ENCODE data around the gene NAP1L4. TPM values are rescaled to one million over a fixed set of nuclear protein-coding genes. Genes with fewer than 3 reads are reported as not detected.
A peak's percentile ranks its signal among the peaks of the same experiment; 100 is the strongest.
"Not testable (repeated sequence)": the region's sequence is repeated elsewhere in the genome, so short reads cannot be mapped to it uniquely, and the experiment has no call there.

The NAP1L4 gene
- total RNA-seq, 1 experiment from 2014 or later = 98.0 TPM

DNA sequence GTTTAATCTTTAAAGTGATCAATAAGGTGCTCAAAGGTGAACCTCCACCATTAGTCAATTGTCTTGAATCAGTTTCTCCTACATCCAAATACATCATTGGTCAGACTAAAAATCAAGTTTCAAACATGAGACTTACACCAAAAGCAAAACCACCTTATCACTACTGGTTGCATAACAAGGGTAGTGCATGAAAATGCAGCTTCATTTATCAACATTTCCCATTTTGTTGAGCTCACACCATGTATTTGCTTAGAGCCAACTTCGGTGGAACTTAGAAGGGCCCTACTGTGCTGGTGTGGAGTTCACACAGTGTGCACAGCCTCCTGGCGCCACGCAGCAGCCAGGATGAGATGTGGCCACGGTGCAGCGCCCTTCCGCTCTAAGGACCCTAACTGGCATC is 39.8 kb downstream of the NAP1L4 start:
- DNase-seq = no peak
- Histone ChIP-seq H3K4me3 (no peak overlapping the region), H3K36me3 (peaks cover 52% of the 10 kb centered on the region), H3K27me3 (no peaks in the 10 kb centered on the region), H3K9me3 (no peaks in the 10 kb centered on the region)

DNA sequence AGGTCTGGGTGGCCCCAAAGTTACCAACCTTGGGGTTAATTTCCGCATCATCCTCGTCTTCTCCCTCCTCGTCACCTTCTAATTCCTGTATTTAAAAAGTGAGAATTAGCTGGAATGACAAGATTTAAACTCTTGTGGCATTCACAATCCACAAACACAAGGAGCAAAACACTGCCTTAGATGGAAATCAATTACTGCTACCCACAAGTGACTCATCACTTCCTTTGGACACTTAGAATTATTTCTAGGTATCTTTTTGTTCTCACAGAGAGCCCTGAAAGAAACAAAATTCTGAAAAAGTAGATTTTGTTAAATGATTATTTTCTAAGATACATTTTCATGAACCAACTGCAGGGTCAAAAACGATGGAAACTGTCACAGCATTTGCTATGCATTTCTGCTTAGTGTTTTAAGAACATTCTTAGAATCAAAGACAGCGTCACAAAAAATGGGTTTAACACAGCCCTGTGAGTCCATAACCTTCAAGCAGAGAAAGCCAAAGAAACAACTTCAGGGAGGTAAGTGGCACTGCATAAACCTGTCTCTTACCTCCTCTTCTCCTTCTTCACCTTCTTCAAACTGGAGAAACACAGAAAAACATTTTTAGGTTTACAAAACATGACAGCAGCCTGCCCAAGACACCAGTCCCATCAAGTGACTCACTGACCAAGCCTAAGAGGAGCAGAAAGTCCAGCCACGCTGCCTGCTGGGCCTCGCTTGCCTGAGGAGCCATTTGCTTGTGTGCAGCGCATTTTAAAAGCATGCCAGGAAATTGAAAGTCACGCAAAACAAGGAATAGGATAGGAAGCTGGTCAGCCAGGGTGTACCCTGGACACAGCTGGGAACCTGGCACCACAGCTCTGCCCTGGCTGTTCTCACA is 40.7 kb downstream of the NAP1L4 start:
- Histone ChIP-seq H3K4me3 (no peak overlapping the region), H3K9me3 (no peaks in the 10 kb centered on the region), H3K36me3 (peaks cover 47% of the 10 kb centered on the region), H3K27me3 (no peaks in the 10 kb centered on the region)
- peak; percentile 76 for DNase-seq

DNA sequence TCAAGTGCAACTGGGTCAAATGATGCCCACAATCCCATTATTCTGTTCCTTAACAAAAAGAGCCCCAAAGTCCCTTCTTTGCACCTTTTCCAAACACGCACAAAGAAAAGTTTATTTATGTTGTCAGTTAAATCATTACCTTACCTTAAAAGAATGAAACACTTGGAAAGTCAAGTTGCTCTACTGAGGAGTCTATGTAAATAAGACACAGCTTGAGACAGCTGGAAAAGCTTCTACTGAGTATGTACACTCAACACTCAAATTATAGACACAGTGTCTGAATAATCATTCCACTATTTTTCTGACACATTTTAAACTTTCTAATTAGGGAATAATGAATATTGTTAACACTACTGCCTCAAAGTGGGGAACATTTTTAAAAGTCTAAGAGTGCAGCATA is 41.3 kb downstream of the NAP1L4 start:
- no peaks in the 10 kb centered on the region for H3K27me3 ChIP-seq
- DNase-seq = no peak
- no peaks in the 10 kb centered on the region for H3K9me3 ChIP-seq
- peaks cover 45% of the 10 kb centered on the region for H3K36me3 ChIP-seq
- no peak overlapping the region for H3K4me3 ChIP-seq

DNA sequence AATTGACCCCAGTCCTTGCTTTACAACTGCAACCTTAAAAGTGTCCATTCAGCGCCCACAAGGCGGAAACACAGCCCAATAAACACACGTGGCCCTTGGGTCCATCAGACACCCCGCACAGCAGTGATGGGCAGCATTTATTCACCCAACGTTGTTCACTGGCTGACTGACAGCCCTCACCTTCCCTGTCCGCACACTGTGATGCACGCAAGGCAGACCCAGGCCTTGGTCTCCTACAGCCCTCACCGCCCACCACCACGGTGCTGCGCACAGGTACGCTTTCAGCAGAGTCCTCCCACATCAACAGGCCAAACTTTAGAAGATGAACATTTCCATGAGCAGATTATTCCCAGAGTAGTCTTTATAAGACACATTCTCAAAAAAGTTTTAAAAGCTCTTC is 42.2 kb downstream of the NAP1L4 start:
- no peak overlapping the region for H3K4me3 ChIP-seq
- no peak for DNase-seq
- H3K36me3 ChIP-seq = peaks cover 42% of the 10 kb centered on the region
- H3K27me3 ChIP-seq = no peaks in the 10 kb centered on the region
- H3K9me3 ChIP-seq = no peaks in the 10 kb centered on the region

DNA sequence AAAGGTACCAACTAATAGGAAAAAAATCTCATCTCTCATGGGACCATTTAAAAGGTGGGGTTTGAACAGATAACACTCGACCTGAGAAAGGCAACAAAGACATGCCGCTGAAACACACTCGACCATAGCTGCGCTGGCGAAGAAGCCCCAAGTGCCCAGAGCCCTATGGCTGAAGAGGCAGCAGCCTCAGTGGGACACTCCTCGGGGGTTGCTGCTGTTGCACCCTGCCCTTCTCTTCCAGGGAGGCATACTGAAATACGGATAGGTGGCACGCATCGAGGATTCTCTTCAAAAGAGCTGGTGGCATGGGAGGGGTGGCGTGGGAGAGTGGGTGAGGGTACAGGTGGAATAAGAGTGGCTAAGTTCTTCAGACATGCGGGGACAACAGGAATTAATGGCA is 44.4 kb downstream of the NAP1L4 start:
- no peak for DNase-seq
- no peaks in the 10 kb centered on the region for H3K9me3 ChIP-seq
- no peak overlapping the region for H3K4me3 ChIP-seq
- H3K36me3 ChIP-seq = peaks cover 40% of the 10 kb centered on the region
- H3K27me3 ChIP-seq = no peaks in the 10 kb centered on the region

DNA sequence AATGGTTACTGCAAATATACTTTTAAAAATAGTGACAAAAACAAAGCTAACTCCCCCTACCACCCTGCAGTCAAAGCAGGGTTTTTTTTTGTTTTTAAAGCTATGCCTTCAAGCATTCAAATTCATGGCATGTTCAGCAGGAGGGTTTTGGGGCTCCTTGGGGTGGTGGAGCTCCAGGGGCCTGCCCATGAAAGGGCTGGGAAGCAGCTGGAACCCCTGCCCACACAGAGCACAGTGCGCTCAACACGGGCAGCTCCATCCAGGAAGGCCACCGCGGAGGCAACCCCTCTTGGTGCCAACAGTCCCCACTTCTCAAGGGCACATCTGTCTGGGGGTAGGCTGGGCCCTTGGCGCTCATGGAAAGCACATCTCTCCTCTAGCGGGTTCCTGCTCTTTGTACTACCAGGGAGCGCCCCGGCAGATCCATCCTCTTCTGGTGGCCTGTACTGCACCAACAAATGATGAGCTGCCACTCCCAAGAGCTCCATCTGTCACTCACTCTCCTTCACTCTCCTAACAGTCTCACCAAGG is 46.3 kb downstream of the NAP1L4 start:
- Histone ChIP-seq H3K27me3 (no peaks in the 10 kb centered on the region), H3K4me3 (no peak overlapping the region), H3K9me3 (no peaks in the 10 kb centered on the region), H3K36me3 (peaks cover 28% of the 10 kb centered on the region)
- no peak for DNase-seq

DNA sequence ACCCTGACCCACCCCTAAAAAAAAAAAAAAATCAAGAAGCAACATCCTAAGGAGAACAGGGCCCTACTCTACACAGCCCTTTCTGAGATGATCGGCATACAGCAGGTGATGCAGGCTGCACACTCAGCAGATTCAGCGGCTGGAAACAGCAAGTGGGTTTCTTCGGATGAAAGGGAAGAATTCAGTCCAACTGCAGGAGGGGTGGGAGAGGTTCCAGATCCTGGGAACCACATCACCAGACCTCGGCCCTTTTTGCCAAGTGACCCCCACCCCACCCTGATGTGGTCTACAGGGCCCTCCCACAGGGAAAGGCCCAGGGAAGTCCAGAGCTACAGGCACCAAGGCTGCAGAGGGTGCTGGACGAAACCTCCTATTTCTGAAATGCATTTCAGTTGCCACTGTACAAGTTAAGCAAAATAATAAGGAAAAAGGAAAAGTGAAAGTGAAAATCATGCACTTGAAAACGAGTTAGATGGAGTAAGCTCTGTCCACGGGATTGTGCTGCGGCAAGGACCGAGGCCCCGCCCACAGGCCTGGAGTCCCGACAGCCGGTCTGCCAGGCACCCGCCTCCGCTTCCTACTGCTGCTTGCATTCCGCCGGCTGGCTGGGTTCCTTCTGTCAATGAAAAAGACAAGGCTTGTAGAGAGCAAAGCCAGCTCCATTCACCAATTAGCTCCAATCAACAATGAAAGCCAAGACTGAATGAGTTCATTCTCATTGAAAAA is 46.9 kb downstream of the NAP1L4 start:
- DNase-seq = peak; percentile 86
- H3K4me3 ChIP-seq = no peak overlapping the region

DNA sequence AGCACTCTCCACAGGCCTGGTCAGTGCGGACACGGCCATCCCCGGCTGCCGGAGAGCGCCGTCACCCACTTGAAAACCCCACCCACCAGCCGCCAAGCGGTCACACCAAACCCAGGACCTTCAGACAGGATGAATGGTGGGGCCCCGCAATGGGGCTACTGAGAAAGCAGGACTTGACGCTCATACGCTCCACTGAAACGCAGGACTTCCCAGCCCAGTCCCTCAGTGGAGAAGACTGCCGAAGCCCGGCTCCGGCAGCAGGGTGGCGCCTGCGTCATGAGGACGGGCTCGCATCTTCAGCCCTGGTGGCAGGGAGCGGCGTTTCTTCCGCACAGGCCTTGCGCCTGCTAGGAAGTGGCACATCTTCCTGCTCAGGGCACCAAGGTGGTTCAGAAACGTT is 47.6 kb downstream of the NAP1L4 start:
- peaks cover 17% of the 10 kb centered on the region for H3K36me3 ChIP-seq
- H3K9me3 ChIP-seq = no peaks in the 10 kb centered on the region
- no peak for DNase-seq
- no peaks in the 10 kb centered on the region for H3K27me3 ChIP-seq
- H3K4me3 ChIP-seq = no peak overlapping the region

More for the DNA sequence above, 46.9 kb downstream of the NAP1L4 start:
- no peaks in the 10 kb centered on the region for H3K9me3 ChIP-seq
- no peaks in the 10 kb centered on the region for H3K27me3 ChIP-seq
- H3K36me3 ChIP-seq = peaks cover 22% of the 10 kb centered on the region

DNA sequence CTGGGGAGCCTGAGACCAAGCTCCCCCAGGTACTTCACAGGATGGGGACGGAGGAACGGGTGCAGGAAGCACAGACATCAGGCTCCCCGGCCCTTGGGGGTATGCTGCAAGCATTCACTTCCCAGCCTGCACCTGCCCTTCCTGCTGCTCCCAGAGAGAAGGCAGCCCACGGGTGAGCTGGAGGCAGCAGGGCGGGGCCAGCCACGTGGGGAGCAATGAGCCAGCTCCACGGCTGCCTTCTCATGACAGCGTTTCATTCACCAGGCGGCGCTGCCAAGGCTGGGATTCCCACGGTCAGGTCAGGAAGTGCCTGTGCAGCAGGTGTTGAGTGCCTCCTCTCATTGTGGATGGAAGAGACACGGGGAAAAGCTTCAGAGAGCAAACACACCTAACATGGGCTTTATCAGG is 48.4 kb downstream of the NAP1L4 start:
- H3K27me3 ChIP-seq = no peaks in the 10 kb centered on the region
- H3K36me3 ChIP-seq = peaks cover 14% of the 10 kb centered on the region
- H3K4me3 ChIP-seq = no peak overlapping the region
- no peak for DNase-seq
- no peaks in the 10 kb centered on the region for H3K9me3 ChIP-seq

DNA sequence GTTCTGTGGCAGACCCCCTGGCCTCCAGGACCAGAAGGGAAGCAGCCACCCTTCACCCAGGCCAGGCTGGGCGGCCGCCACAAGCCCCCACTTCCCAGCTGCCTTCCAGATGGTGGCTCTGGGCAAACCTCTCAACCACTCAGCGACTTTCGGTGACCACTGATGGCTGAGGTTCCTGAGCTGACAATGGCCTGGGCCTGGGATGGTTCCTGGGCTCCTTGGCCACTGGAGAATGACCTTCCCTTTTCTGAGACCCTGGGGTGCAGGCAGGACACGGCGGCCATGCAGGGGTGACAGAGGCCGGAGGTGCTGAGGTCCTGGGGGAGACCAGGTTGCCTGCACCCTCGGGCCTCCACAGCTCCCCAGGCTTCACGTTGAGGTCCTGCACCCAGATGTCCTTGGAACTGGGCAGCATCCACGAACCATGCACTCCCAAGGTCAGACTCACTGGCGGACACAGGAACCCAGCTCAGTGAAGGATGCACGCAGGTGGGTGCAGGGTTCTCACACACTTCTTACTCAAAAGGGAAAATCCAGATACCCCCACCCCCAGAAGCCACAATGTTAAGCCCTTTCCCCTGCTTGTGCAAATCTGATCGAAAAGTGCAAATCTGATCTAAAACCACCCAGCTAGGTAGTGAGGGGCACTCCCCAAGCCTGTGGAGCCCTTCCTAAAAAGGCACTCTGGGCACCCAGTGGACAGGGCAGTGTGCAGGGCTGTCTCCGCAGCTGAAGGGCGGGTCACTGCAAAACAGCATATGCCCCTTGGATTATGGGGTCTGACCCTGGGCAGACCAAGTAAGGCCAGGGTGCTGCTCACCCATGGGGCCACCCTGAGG is 49.0 kb downstream of the NAP1L4 start:
- H3K36me3 ChIP-seq = peaks cover 10% of the 10 kb centered on the region
- no peak for DNase-seq
- no peaks in the 10 kb centered on the region for H3K9me3 ChIP-seq
- no peak overlapping the region for H3K4me3 ChIP-seq
- no peaks in the 10 kb centered on the region for H3K27me3 ChIP-seq

DNA sequence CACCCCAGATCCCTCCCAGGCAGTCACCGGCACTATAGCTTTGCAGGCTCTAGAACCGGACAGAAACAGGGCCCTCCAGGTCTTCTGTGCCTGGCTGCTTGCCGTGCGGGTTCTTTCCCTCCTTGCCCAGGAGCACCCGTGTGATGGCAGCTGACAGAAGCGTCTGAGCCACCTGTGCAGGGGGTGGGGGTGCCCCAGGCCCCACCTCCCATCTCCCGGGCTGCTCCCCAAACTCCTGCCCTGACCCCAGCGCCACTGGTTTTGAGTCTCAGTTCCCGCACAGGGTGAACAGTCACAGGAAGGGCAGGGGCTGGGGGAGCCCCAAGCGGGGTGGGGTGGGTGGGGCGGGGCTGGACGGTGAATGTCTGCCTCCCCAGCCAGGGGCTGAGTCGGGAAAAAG is 49.7 kb downstream of the NAP1L4 start:
- H3K36me3 ChIP-seq = peaks cover 10% of the 10 kb centered on the region
- no peak for DNase-seq
- H3K27me3 ChIP-seq = no peaks in the 10 kb centered on the region
- no peak overlapping the region for H3K4me3 ChIP-seq
- no peaks in the 10 kb centered on the region for H3K9me3 ChIP-seq

DNA sequence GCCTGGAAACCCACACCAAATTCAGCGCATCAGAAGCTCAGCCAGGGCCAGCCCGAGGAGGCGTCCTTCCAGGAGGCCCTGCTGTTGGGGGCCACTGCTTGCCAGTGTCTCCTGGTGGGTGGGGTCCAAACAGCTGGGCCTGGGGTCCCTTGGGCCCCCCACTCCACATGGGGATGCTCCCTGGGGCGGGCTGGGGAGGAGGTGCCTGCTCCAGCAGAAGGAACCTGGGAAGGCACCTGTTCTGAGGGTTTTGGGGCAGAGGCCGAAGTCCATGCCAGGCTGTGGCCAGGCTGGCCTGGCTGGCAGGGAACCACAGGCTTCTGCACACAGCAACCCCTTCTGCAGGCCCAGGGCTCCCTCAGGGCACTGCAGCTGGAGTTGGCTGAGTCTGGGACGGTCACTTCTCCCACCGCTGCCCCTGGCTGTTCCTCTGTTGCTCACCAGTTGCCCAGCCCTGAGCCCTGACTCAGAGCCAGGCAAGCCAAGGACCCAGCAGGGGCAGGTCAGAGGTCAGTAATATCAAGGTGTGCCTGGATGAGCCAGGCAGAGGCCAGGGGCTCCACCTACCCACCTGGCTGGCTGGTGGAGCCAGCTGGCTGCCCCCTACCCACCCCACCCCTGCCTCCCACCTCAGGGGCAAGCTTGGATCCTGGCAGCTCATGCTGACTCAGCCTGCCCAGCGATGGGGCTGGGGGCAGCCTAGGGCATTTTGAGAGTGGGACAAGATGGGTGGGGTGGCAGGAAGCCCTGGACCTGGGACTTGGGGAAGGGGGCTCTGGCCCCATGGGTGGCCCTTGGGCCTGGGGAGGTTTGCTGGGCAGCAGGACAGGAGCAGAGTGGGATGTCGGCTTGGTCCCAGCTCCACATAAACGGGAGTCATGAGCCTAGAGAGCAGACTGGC is 51.0 kb downstream of the NAP1L4 start:
- H3K27me3 ChIP-seq = no peaks in the 10 kb centered on the region
- DNase-seq = peak; percentile 77
- peaks cover 10% of the 10 kb centered on the region for H3K36me3 ChIP-seq
- H3K9me3 ChIP-seq = no peaks in the 10 kb centered on the region
- no peak overlapping the region for H3K4me3 ChIP-seq

DNA sequence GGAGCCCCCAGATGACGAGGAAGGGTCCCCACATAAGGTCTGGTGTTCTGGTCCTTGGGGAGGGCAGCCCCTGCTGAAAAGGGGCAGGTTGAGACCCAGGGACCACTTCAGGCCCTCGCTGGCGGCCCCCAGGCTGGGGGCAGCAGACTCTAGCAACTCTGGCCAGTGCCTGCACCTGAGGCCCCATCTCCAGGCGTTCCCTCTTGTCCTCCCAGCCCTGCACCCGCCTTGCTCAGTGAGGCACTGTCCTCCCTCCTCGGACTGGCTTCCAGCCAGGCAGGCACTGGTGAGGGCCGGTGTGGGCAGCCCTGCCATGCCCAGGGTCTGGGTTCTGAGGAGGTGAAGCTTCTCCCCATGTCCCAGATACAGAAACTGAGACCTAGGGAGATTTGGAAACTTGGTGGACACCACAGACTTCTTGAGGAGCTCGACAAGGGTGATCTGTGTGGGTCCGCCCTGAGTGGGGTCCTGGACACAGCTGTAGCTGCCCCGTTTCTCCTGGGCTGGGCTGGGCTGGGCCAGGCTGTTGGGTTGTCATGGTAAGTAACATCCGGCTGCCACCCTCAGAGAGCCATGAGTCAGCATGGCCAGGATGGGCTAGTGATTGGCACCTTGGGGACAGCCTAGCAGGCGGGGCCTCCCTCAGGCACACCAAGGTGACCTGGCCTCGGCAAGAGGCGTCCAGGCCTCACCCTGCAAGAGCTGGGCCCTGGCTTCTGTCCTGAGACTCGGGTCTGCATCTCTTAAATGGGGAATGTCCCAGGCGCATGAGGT is 51.8 kb downstream of the NAP1L4 start:
- Histone ChIP-seq H3K27me3 (no peaks in the 10 kb centered on the region), H3K9me3 (no peaks in the 10 kb centered on the region), H3K4me3 (no peak overlapping the region), H3K36me3 (peaks cover 10% of the 10 kb centered on the region)
- DNase-seq = peak; percentile 55

DNA sequence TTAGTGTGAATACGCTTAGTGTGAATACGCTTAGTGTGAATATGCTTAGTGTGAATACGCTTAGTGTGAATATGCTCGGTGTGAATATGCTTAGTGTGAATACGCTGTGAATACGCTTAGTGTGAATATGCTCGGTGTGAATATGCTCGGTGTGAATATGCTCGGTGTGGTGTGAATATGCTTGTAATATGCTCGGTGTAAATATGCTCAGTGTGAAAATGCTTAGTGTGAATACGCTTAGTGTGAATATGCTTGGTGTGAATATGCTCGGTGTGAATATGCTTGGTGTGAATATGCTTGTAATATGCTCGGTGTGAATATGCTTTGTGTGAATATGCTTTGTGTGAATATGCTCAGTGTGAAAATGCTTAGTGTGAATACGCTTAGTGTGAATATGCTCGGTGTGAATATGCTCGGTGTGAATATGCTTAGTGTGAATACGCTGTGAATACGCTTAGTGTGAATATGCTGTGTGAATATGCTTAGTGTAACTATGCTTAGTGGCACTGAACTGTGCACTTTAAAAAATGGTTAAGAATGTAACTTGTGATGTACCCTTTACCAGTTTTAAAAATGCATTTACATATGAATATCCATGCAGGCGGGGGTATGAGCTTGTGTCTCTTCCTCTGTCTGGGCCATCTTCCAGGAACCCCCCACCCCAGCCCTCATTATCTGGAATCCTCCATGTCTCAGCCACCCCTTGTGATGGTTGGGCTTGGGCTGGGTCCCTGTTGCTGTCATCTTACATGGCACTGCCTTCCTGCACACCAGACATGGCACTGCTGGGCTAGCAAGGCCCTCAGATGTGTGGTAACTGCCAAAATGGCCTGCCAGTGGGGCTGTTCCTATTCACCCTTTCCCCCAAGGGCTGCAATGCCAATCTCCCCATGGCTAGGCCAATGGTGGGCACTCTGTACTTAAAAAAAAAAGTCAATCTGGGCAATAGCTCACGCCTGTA is 53.4 kb downstream of the NAP1L4 start:
- not testable (repeated sequence) for H3K4me3 ChIP-seq, H3K27me3 ChIP-seq, H3K9me3 ChIP-seq, H3K36me3 ChIP-seq, DNase-seq
